Activated T-helper 9 cell treated with anti-CD3 and anti-CD28 coated beads, Interleukin-2, amount 50 U/mL, for 16 hours (primary cell): ENCODE results near the gene ALKAL2.
A peak's percentile ranks its signal among the peaks of the same experiment; 100 is the strongest.
"Not testable (repeated sequence)": the region's sequence is repeated elsewhere in the genome, so short reads cannot be mapped to it uniquely, and the experiment has no call there.

Source experiments
- DNase-seq: peaks from one replicate; pipeline ENCODE4 v3.0.0-alpha.2; 2020; ENCODE audit warnings: low read depth

ALKAL2 gene, protein sequence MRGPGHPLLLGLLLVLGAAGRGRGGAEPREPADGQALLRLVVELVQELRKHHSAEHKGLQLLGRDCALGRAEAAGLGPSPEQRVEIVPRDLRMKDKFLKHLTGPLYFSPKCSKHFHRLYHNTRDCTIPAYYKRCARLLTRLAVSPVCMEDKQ

DNA sequence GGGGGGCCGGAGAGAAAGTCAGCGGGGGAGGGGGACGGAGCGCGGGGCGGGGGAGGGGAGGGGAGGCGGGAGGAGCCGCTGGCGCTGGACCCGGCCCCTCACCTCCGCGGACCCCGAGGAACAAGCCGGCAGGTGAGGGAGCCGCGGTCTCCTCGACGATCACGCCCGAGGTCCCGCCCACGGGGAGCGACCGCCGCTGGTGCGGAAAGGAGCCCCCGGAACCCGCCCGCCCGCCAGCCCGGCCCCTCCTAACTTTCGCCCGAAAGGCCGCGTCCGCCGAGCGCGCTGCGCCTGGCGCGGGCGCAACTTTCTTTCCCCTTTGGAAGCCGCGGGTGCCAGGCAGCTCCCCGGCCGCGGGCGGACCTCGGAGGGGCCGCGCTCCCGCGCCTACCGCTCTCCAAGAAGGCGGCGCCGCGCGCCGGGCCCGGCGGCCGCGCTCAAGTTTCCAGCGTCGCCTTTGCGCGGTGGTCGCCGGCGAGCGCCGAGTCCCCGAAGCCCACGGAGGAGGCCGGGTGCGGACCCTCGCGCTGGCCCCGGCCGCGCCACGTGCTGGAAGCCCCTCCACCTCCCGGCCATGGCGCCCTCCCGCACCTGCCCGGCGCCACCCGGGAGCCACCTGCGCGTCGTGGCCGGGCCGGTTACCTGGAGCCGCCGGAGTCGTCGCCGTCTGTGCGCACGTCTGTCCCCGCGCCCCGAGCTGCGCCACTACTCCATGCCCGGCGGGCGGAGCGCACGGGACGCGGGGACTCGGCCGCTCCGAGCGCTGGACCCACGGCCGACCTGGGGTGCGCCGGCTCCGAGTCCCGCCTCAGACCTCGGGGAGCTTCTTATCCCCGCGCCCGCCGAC lies at the start of gene ALKAL2:
ALKAL2 (minus strand) TSS at position 181 of the 847 bp plus-strand sequence. CDS start 256 bp downstream, outside the sequence.
- DNase-seq = no peak

DNA sequence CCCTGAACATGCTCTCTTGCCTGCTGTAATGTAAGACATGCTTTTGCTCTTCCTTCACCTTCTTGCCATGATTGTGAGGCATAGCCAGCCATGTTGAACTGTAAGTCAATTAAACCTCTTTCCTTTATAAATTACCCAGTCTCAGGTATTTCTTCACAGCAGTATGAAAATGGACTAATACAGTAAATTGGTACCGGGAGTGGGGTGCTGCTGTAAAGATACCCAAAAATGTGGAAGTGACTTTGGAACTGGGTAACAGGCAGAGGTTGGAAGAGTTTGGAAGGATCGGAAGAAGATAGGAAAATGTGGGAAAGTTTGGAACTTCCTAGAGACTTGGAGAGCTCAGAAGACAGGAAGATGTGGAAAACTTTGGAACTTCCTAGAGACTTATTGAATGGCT lies 49.1 kb upstream of the ALKAL2 start:
- not testable (repeated sequence) for DNase-seq

DNA sequence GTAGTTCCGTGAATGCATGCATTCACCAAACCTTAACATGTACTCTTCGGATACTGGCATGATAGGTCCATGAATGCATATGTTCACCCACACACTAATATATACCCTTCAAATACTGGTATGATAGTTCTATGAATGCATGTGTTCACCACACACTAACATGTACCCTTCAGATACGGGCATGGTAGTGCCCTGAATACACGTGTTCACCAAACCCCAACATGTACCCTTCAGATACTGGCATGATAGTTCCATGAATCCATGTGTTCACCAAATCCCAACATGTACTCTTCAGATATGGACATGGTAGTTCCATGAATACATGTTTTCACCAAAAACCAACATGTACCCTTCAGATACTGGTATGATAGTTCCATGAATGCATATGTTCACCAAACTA lies 48.5 kb upstream of the ALKAL2 start:
- no peak for DNase-seq

DNA sequence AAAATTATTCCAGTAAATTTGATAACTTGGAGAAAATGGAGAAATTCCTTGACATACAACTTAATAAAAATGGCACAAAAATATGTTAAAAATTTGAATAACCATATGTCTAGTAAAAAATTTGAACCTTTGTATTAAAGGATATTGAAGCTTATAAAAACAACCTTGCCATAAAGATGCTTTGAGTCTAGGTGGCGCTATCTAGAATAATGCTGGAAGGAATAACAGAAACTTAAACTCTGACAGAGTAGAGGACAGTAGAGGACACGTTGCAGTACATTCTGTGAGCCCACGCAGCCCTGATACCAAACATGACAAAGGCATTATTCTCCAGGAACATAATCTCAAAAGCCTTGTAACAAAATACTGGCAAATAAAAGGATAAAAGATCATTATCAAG lies 44.7 kb upstream of the ALKAL2 start:
- no peak for DNase-seq

DNA sequence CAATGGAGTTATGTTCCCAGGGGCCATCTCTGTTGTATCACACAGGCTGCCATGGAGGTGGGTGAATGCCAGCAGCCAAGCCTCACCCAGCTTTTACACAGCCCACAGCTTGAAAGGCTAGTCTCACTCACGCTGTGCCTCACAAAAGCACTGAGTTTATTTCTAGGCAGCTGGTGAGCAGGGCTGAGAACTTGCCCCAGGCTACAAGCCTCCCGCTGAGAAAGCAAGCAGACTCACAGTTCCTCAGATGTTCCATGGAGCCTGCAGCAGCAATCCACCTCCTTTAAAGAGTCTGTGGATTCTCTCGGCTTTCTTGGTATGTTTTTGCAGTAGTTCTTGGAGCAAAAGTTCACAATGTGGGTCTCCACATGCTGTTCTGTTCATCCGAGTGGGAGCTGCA lies 40.9 kb upstream of the ALKAL2 start:
- no peak for DNase-seq

DNA sequence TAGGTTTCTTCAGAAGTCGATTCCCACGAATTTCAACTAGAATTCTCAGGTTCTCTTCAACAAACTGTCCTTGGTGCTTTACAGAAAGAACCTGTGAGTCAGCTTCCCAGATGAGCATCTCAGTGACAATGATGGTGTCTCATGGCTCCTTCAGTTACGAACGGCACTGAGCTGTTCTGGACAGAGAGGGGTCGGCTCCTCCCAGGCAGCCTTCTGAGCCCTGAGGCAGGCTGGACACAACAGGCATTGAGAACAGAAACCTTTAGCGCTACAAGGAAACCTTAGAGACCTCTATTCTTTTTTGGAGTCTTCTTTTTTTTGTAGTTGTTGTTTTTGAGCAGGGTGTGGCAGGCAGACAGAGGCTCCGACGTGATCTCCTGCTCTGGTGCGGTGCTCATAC lies 35.1 kb upstream of the ALKAL2 start:
- no peak for DNase-seq

DNA sequence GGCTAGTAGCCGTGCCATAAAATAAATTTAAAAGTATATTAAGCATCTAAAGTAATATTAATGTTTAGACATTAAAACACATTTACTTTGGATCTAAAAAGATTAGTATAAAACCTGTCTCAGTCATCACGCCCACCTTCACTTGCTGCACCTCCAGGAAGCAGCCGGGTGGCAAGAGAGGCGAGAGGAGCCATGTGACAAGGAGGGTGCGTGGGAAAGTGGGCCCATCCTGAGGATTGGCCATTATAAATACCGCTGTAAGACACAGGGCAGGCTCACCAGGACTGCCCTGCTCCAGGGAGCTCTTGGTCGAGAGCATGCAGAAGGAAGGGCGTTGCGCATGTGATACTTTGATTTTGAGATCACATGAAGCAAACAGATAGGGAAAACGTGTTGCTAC lies 34.4 kb upstream of the ALKAL2 start:
- DNase-seq = no peak

DNA sequence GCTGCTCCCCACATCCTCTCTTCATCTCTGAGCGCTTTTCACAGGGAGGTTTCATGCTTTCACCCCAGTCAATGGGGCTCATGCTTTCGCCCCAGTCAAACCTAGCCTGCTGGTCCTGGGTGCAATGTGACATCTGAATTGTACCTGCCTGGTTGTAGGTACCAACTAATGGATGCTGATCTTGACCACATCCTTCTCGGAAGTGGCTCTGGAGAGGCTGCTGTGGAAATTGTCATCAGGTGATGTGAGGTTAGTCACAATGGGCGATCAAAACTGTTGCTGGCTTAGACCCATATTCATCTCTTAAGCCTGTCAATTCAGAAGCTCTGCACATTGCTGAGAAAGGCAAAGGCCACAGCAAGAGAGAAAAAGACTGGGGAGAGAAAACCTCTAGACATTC lies 32.7 kb upstream of the ALKAL2 start:
- no peak for DNase-seq

DNA sequence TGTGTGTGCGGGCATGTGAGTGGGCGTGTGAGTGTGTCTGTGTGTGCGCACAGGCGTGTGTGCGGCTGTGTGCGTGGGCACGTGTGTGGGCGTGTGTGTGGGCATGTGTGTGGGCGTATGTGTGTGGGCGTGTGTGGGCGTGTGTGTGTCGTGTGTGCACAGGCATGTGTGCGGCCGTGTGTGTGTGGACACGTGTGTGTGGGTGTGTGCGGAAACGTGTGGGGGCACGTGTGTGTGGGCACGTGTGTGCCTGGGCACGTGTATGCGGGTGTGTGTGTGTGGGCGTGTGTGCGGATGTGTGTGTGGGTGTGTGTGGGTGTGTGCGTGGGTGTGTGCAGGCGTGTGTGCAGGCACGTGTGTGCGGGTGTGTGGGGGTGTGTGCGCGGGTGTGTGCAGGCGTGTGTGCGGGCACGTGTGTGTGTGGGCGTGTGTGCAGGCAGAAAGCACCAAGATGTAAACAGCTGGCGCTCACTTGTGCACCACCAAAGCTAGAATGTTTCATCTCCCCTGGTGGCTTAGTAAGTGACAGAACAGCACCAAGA lies 31.2 kb upstream of the ALKAL2 start:
- no peak for DNase-seq

DNA sequence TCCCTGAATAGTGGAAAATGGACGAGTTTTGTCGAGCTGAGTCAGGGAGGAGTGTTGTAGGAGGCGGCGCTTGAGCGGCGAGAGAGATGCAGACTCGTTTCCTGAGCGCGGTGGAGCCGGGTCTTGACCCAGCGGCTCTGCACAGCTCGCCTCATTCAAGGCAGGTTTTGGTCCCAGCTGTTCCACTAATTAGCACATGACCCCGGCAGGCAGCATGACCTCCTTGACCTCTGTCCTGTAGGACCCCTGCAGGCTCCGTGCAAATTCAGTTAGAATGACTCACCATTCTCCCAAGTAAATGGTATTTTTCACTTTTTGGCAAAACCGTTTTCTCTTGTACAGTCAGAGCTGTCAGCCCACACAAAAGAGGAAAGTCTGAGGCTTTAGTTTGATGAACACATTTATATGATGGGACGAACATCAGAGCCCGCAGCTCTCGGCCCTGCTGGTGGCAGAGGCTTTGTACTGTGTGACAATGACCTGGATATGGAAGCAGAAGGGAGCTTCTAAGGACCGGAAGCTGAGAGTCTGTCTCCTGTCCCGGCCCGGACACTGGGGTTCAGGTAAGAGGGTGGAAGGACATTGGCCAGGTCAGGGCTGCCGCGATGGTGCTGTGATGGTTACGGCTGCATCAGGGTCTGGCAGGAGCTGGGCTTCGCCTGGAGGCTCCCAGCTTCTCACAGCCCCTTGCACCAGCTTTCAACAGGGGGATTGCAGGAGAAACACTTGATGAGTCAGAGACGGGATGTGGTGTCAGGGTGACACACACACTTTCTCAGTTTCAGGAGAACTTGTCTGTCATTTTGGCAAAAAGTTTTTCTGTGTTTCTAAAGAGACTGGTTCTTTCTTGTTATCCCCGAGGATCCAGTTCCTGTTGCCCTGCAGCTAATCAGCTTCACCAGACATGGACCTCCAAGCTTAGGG lies 29.9 kb upstream of the ALKAL2 start:
- DNase-seq = peak; percentile 13

DNA sequence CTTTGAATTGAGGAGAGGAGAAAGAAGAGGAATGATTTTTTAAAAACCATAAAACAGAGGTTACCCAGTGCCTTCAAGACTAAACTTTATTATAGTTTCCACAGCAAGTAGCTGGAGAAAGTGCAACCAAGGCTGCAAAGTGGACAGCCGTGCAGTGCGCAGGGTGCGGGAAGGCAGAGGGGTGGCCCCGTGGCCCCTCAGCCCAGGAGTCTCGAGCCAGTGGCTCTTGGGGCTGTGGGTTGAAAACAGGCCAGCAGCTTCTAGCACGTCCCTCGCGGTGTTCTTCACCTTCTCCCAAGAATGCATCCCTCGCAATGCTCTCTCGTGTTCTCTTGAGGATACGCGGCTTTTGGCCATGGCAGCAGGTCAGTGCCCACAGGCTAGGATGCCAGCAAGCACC lies 28.5 kb upstream of the ALKAL2 start:
- no peak for DNase-seq

DNA sequence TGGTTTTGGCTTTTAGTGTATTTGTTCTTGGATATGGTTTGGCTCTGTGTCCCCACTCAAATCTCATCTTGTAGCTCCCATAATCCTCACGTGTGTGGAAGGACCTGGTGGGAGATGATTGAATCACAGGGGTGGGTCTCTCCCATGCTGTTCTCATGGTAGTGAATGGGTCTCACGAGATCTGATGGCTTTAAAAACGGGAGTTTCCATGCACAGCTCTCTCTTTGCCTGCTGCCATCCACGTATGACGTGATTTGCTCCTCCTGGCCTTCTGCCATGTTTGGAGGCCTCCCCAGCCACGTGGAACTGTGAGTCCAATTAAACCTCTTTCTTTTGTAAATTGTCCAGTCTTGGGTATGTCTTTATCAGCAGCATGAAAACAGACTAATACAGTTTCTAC lies 28.0 kb upstream of the ALKAL2 start:
- DNase-seq = not testable (repeated sequence)

DNA sequence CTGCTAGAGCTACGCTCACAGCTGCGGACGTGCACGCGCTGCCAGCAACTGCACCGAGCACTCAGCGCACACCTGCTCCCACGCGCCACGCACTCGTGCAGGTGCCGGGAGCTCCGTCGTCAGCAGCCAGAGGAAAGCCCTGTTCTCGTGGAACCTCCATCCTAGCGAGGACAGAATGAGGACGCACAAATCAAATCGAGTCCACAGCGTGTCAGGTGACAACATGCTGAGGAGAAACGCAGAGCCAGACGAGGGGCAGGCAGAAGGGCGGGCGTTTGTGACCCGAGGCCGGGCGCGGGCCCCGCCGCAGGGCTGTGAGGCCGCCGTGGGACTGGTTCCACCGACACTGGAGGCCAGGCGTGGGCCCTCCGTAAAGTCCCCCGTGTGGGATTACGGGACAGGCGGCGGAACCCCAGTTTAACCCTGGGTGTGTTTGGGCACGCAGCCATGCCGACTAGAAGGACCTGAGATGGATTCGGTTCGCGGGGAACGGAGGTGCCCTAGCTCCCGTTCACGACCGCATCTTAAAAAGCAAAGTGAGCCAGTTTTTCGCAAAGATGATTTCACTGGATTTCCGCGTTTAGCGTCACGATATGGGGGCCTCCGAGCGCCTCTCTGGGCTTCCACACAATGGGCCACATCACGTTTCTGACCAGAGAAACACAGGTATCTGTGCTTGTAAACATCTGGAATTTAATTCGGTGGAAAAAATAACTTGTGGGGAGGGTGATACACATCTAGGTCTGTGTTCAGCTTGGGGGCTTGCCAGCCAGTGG lies 26.9 kb upstream of the ALKAL2 start:
- DNase-seq = no peak

DNA sequence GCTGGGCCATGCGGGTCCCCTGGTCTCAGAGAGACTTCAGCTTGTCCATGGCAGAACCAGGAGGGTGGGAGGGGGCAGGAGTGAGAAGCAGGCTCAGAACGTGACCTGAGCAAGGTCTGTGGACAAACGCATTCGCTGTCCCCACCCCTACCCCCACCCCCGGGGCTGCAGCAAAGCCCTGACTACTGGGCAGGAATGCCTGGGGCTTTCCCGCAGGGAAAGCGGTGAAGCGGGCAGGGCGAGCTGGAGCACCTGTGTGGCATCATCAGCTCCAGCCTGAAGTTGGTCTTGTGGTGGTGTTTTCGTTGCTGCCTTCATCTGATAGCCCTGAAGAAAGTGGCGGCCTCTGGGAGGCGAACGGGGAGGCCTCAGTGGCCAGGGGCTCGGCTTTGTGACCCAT lies 26.1 kb upstream of the ALKAL2 start:
- no peak for DNase-seq

DNA sequence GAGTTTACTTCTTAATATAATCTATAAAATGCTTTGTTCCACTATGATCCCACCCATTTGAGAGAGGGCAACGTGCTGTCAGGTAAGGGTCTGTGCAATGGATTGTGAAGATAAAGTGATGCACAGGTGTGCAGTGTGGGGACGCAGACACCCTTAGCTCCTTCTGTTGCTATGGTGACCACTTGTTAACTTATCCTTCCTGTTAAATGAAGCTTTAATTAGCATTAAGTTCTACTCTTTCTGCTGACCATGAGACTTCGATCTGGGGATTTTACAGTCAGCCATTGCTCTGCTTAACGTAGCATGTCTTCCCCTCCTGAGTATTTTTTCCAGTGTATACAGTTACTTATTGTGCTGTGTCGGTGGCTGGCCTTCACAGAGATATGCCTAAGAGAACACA lies 23.1 kb upstream of the ALKAL2 start:
- DNase-seq = no peak

DNA sequence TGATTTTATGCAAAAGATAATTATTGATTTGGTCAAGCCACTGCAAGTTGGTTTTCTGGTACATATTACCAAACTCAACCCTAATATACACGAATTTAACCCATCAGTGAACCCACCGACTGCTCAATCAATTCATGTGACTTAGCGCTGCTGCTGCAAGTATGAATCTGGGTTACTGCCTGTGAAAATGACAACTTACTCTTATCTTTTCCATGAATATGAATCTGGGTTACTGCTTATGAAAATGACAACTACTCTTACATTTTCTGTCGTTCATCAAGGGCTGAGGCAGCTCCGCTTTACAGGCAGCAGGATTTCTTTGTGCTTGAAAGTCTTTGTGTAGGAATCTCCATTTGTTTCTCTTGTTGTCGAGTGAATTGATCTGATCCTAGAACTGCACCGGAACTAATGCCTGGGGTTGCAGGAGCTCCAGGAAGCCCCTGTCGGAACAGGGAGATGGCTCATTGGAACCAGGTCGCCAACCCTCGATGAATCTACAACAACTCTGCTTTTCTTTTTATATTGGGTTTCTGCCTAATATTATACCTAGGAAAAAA lies 22.1 kb upstream of the ALKAL2 start:
- DNase-seq = no peak

DNA sequence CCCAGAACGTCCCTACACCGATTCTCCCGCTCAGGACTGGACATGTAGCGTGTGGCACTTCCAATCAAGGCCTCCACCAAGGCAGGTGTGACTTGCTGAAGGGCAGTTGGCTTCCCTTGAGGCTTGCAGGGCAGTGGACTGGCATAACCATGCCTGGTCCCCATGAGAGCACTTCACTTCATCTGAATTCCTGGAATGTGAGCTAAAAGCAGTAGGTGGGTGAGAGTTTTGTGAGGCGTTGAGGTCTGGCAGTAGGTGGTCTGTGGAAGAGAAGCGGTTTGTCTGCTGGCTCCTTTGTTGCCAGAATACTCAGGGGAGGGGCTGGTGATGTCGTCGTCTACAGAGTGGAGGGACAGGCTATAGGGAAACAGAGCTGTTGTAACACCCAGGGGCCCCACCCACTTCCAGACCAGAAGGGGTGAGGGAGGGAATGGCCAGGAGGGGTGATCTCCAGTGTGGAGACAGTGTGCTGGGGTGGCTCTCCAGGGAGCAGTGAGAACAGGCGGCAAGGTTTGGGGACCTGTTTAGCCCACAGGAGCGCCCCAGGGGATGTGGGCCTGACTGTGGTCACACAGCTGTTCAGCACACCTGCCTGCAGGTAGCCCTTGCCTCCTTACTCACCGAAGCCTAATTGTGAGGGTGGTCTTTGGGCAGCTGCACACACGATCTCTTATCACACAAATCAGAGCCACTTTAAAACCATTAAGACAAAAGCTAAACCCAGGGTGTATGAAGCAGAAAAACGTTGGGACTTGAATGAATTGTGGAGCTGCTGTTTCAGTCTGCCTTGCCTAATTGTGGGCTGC lies 21.5 kb upstream of the ALKAL2 start:
- no peak for DNase-seq

DNA sequence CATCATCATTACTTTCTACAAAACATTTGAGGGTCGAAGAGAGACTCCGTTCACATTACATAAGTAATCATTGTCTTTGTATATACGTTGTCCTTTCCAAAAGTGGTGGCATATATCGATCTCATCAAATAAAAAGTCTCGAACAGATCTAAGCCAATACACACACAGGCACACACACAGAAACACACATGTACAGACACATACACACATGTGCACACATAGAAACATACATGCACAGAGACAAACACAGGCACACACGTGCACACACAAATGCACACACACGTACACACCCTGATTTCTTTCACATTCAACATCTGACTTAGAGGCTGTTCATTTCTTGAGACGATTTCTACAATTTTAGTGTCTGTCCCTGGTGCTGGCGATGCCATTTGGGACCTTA lies 17.5 kb upstream of the ALKAL2 start:
- no peak for DNase-seq

DNA sequence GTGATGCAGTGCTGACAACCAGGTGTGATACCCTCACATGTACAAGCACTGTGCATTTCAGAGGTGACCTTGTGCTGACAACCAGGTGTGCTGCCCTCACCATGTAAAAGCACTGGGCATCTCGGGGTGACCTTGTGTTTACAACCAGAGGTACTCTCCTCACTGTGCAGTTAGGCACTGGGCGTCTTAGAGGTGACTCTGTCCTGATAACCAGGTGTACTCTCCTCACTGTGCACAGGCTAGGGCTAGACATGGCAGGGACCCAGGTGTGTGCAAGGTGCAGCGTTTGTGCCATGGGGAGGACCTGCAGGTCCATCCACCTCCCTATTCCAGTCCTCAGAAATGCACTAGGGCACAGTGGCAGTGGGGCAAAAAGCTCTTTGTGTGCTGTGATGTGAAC lies 8.5 kb upstream of the ALKAL2 start:
- DNase-seq = no peak

DNA sequence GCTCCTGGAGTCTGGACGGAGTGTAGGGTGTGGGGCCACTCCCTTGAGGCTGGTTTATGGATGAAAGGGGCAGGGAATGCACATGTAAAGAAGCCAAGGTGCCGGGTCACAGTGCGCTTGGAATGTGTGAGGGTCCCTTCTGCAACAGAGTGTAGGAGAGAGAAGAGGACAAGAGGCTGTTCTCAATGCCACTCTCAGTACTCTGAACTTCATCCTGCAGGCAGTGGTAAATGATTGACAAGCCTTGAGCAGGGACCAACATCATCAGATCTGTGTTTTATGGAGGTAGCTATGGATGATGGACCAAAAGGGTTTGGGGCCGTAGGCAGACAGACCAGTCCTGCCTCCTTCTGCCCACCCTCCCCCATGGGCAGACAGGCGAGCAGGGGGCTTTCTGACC lies 7.2 kb upstream of the ALKAL2 start:
- no peak for DNase-seq
